ENCODE data around the gene DNER. TPM values are rescaled to one million over a fixed set of nuclear protein-coding genes. Genes with fewer than 3 reads are reported as not detected.

The DNER gene
- total RNA-seq, 2 donors from 2014 or later, result 0.11 to 0.18 TPM

GRCh38 chr2:229313591-229313990, 400.8 kb downstream of the DNER start:
- Mint-ChIP-seq H3K4me3 (no peak overlapping the region), H3K27me3 (ENCODE audit: insufficient read depth) (no peaks in the 10 kb centered on the region), H3K27ac (no peak overlapping the region), H3K36me3 (ENCODE audit: low read depth) (no peaks in the 10 kb centered on the region), H3K4me1 (no peaks in the 10 kb centered on the region), H3K9me3 (no peaks in the 10 kb centered on the region)
- no peak overlapping the region for H3K4me3 ChIP-seq (ENCODE audit: low read length)
- no peak overlapping the region for H3K27ac ChIP-seq (ENCODE audit: low read depth, low read length)
- no peaks in the 10 kb centered on the region for H3K9me3 ChIP-seq (ENCODE audit: control insufficient read depth, low read length)
- 89 to 100% methylated on average over 2 of the region's 3 CpGs for WGBS, 2 experiments (ENCODE audit: insufficient coverage in 1 of 2, insufficient read length in 1 of 2)
- H3K9ac ChIP-seq (ENCODE audit: extremely low read depth, low read length, poor library complexity, severe bottlenecking), result no peak overlapping the region
- no peak for TF ChIP-seq CTCF (conservative IDR thresholded peaks at IDR 0.05)
- H3K4me1 ChIP-seq (ENCODE audit: control insufficient read depth, insufficient read depth, low read length), result no peaks in the 10 kb centered on the region
- DNase-seq, result no peak
- peaks cover 5% of the 10 kb centered on the region for H3K27me3 ChIP-seq (ENCODE audit: control insufficient read depth, insufficient read depth, low read length, poor library complexity, severe bottlenecking)
- H3K36me3 ChIP-seq (ENCODE audit: control insufficient read depth, insufficient read depth, low read length), result no peaks in the 10 kb centered on the region

Other genes with a start within 250 kb of the DNER start
- gene TRIP12, start 207.5 kb upstream of the DNER start, total RNA-seq, result 100 to 1,000 TPM; 177 to 229 TPM
- gene FBXO36, start 207.9 kb upstream of the DNER start, total RNA-seq, result 10 to 100 TPM in 1 of 2 donors, 1 to 10 TPM in 1; 6.7 to 13.3 TPM